Measurements from ENCODE around the gene NFAT5.
A peak's percentile ranks its signal among the peaks of the same experiment; 100 is the strongest.

The NFAT5 gene

GRCh38 chr16:69745232-69745612, 179.5 kb downstream of the NFAT5 start:
- no peak overlapping the region for H3K4me3 ChIP-seq (ENCODE audit: low read depth in 1 of 5, low read length in 5 of 5)

DNA sequence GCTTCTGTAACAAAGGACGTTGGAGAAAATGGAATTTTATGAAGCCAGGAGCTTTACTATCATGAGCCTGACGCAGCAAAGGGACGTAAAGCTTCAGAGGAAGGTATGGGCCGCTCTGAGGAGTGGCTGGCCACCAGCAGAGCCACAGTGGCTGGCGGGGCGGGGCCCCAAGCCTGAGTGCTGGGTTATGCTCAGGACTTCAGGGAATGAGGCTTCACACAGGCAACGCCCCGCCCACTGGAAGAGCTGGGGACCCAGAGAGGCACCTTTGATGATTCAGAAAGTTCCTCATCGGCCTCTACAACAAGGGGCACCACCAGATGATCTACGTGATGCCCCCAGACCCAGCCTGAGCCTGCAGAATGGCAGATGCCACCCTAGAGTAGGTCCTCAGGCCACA, 180.2 kb downstream of the NFAT5 start:
- no peak overlapping the region for H3K9ac ChIP-seq (ENCODE audit: low read length in 5 of 5)
- H3K27ac ChIP-seq (ENCODE audit: low read depth, low read length): no peak overlapping the region

More at GRCh38 chr16:69745232-69745612, 179.5 kb downstream of the NFAT5 start:
- H3K9me3 ChIP-seq (ENCODE audit: control insufficient read depth in 5 of 5, low read length in 5 of 5): no peaks in the 10 kb centered on the region
- H3K9ac ChIP-seq (ENCODE audit: low read length in 5 of 5): no peak overlapping the region
- H3K27ac ChIP-seq (ENCODE audit: low read depth, low read length): no peak overlapping the region
- H3K27me3 ChIP-seq (ENCODE audit: control insufficient read depth in 5 of 5, insufficient read depth in 4 of 5, low read length in 5 of 5): no peaks in the 10 kb centered on the region
- H3K4me1 ChIP-seq (ENCODE audit: control insufficient read depth in 5 of 5, insufficient read depth in 5 of 5, low read length in 5 of 5): peaks cover 0 to 17% (median 15%) of the 10 kb centered on the region in 5 donors
- peaks cover 3 to 87% (median 69%) of the 10 kb centered on the region in 5 donors for H3K36me3 ChIP-seq (ENCODE audit: control insufficient read depth in 5 of 5, insufficient read depth in 5 of 5, low read length in 5 of 5)

GRCh38 chr16:69747115-69747514, 181.3 kb downstream of the NFAT5 start:
- H3K27ac ChIP-seq (ENCODE audit: low read depth, low read length): no peak overlapping the region
- no peak overlapping the region for H3K4me3 ChIP-seq (ENCODE audit: low read depth in 1 of 5, low read length in 5 of 5)
- H3K4me1 ChIP-seq (ENCODE audit: control insufficient read depth in 5 of 5, insufficient read depth in 5 of 5, low read length in 5 of 5): peaks cover 0 to 7% (median 2%) of the 10 kb centered on the region in 5 donors
- H3K27me3 ChIP-seq (ENCODE audit: control insufficient read depth in 5 of 5, insufficient read depth in 4 of 5, low read length in 5 of 5): no peaks in the 10 kb centered on the region
- no peaks in the 10 kb centered on the region for H3K9me3 ChIP-seq (ENCODE audit: control insufficient read depth in 5 of 5, low read length in 5 of 5)
- peaks cover 3 to 87% (median 68%) of the 10 kb centered on the region in 5 donors for H3K36me3 ChIP-seq (ENCODE audit: control insufficient read depth in 5 of 5, insufficient read depth in 5 of 5, low read length in 5 of 5)
- no peak overlapping the region for H3K9ac ChIP-seq (ENCODE audit: low read length in 5 of 5)

More for the DNA sequence above, 180.2 kb downstream of the NFAT5 start:
- no peak overlapping the region for H3K4me3 ChIP-seq (ENCODE audit: low read depth in 1 of 5, low read length in 5 of 5)
- H3K9me3 ChIP-seq (ENCODE audit: control insufficient read depth in 5 of 5, low read length in 5 of 5): no peaks in the 10 kb centered on the region
- H3K4me1 ChIP-seq (ENCODE audit: control insufficient read depth in 5 of 5, insufficient read depth in 5 of 5, low read length in 5 of 5): peaks cover 0 to 17% (median 14%) of the 10 kb centered on the region in 5 donors
- peaks cover 6 to 90% (median 72%) of the 10 kb centered on the region in 5 donors for H3K36me3 ChIP-seq (ENCODE audit: control insufficient read depth in 5 of 5, insufficient read depth in 5 of 5, low read length in 5 of 5)
- H3K27me3 ChIP-seq (ENCODE audit: control insufficient read depth in 5 of 5, insufficient read depth in 4 of 5, low read length in 5 of 5): no peaks in the 10 kb centered on the region

DNA sequence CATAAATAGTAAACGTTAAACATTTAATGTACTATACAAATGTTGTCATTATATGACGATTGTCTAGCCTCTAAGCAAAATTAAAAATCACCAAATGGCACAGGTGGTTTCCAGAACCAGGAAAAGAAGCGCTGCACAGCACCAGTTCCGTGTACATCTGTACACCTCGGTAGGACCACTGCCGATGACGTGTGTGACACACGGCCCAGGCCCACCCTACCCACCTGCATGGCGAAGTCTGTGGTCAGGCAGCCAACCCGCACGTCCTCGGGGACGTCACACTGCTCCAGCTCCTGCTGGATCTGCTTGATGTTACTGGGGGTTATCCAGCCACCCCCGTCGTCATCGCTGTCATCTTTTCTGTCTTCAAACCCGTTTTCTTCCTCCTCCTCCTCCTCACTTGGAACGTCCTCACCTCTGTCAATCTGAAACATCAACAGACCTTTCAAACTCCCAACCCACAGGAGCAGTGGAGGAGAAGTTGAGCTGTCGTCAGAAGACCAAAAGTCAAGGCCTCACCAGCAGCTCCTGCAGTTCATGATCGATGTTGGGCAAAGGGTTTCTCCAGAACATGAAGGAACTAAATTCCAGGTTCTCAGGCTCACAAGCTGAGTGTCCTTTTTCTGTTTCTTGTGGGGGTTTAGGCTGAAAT, 183.1 kb downstream of the NFAT5 start:
- Histone ChIP-seq H3K9me3 (ENCODE audit: control insufficient read depth in 5 of 5, low read length in 5 of 5) (no peaks in the 10 kb centered on the region), H3K9ac (ENCODE audit: low read length in 5 of 5) (no peak overlapping the region), H3K27me3 (ENCODE audit: control insufficient read depth in 5 of 5, insufficient read depth in 4 of 5, low read length in 5 of 5) (no peaks in the 10 kb centered on the region), H3K27ac (ENCODE audit: low read depth, low read length) (no peak overlapping the region), H3K36me3 (ENCODE audit: control insufficient read depth in 5 of 5, insufficient read depth in 5 of 5, low read length in 5 of 5) (peaks cover 3 to 74% (median 55%) of the 10 kb centered on the region in 5 donors), H3K4me3 (ENCODE audit: low read depth in 1 of 5, low read length in 5 of 5) (no peak overlapping the region), H3K4me1 (ENCODE audit: control insufficient read depth in 5 of 5, insufficient read depth in 5 of 5, low read length in 5 of 5) (peaks cover 1 to 10% (median 9%) of the 10 kb centered on the region in 5 donors)

GRCh38 chr16:69754143-69754468, 188.3 kb downstream of the NFAT5 start:
- peak overlapping the region; percentile 79 to 98 (median 94) for H3K4me3 ChIP-seq (ENCODE audit: low read depth in 1 of 5, low read length in 5 of 5)
- H3K27me3 ChIP-seq (ENCODE audit: control insufficient read depth in 5 of 5, insufficient read depth in 4 of 5, low read length in 5 of 5): no peaks in the 10 kb centered on the region
- peaks cover 3 to 21% (median 14%) of the 10 kb centered on the region in 5 donors for H3K36me3 ChIP-seq (ENCODE audit: control insufficient read depth in 5 of 5, insufficient read depth in 5 of 5, low read length in 5 of 5)
- H3K4me1 ChIP-seq (ENCODE audit: control insufficient read depth in 5 of 5, insufficient read depth in 5 of 5, low read length in 5 of 5): peaks cover 1 to 18% (median 16%) of the 10 kb centered on the region in 5 donors
- peak overlapping the region; percentile 80 for H3K27ac ChIP-seq (ENCODE audit: low read depth, low read length)
- H3K9ac ChIP-seq (ENCODE audit: low read length in 5 of 5): peak overlapping the region; percentile 39 to 95 (median 79)
- no peaks in the 10 kb centered on the region for H3K9me3 ChIP-seq (ENCODE audit: control insufficient read depth in 5 of 5, low read length in 5 of 5)

Data from subcutaneous abdominal adipose tissue (tissue), 5 donors.